HepG2 (cell line): Measurements from ENCODE around the gene TNRC18. TPM values are rescaled to one million over a fixed set of nuclear protein-coding genes. Genes with fewer than 3 reads are reported as not detected.

Source experiments
- ATRX ChIP-seq: sonication (generic); formaldehyde crosslinking; IDR thresholded peaks from 2 replicates; pipeline ENCODE4 v1.4.0; 2020; ENCODE audit warnings: missing genetic modification reagents, borderline replicate concordance
- HNF4A ChIP-seq: sonication (generic); formaldehyde crosslinking; IDR thresholded peaks from 2 replicates; pipeline ENCODE4 v1.4.0; 2020; ENCODE audit warnings: missing genetic modification reagents
- MED13 ChIP-seq: sonication (generic); formaldehyde crosslinking; IDR thresholded peaks from 2 replicates; pipeline ENCODE4 v1.5.0; 2020; ENCODE audit warnings: missing genetic modification reagents
- MEIS1 ChIP-seq: sonication (generic); formaldehyde crosslinking; IDR thresholded peaks from 2 replicates; pipeline ENCODE4 v1.9.0; 2021; ENCODE audit warnings: mild to moderate bottlenecking, missing genetic modification reagents, moderate library complexity, borderline replicate concordance
- NONO ChIP-seq, 2 experiments: fragments of 450-650 bp in 1 of 2; sonication (generic) in 1 of 2; formaldehyde crosslinking in 1 of 2; IDR thresholded peaks in 1 of 2; conservative IDR thresholded peaks in 1 of 2; 2 replicates each; pipeline versions ENCODE4 v1.6.1 to v1.8.0; 2017 to 2022; ENCODE audit warnings: mild to moderate bottlenecking in 1 of 2, missing genetic modification reagents in 1 of 2, moderate library complexity in 1 of 2
- NR2F2 ChIP-seq: IDR thresholded peaks from 2 replicates; pipeline ENCODE4 v1.6.1; 2012; ENCODE audit warnings: low read depth, inconsistent platforms, borderline replicate concordance
- XBP1 ChIP-seq: sonication (generic); formaldehyde crosslinking; IDR thresholded peaks from 2 replicates; pipeline ENCODE4 v1.5.0; 2020; ENCODE audit warnings: missing genetic modification reagents
- ZFP90 ChIP-seq: sonication (generic); formaldehyde crosslinking; IDR thresholded peaks from 2 replicates; pipeline ENCODE4 v1.8.0; 2022; ENCODE audit warnings: missing genetic modification reagents, mild to moderate bottlenecking, inconsistent platforms, borderline replicate concordance
- ZNF232 ChIP-seq: sonication (generic); formaldehyde crosslinking; IDR thresholded peaks from 2 replicates; pipeline ENCODE4 v1.4.0; 2020; ENCODE audit warnings: missing genetic modification reagents, borderline replicate concordance
- ZNF335 ChIP-seq: sonication (generic); formaldehyde crosslinking; IDR thresholded peaks from 2 replicates; pipeline ENCODE4 v1.4.0; 2020; ENCODE audit warnings: missing genetic modification reagents
- ZNF619 ChIP-seq: sonication (generic); formaldehyde crosslinking; IDR thresholded peaks from 2 replicates; pipeline ENCODE4 v1.4.0; 2020; ENCODE audit warnings: mild to moderate bottlenecking, missing genetic modification reagents
- ZNF792 ChIP-seq: IDR thresholded peaks from 2 replicates; pipeline ENCODE4 v1.6.1; 2016
- ZSCAN25 ChIP-seq: sonication (generic); formaldehyde crosslinking; IDR thresholded peaks from 2 replicates; pipeline ENCODE4 v1.8.0; 2022; ENCODE audit warnings: mild to moderate bottlenecking, missing genetic modification reagents
- polyA plus RNA-seq, 8 experiments: library from polyadenylated mRNA; depleted of rRNA in 3 of 8; stranded (reverse) in 7 of 8; unstranded in 1 of 8; fragments of >200 nt; fragmentation: Illumina TruSeq in 4 of 8; extraction: Trizol in 4 of 8; gene quantifications; 2 replicates each; pipeline versions ENCODE4 v1.2.1 to v1.2.3, GENCODE V29; 2011 to 2016; ENCODE audit warnings: low read depth in 4 of 8, missing spikeins in 1 of 8, mixed read lengths in 1 of 8; ENCODE audit not compliant: insufficient read depth in 1 of 8
- total RNA-seq, 5 experiments: library from RNA; depleted of rRNA; stranded (reverse); fragments of >200 nt; fragmentation: Illumina TruSeq; extraction: Trizol; gene quantifications; 2 replicates each; pipeline ENCODE4 v1.2.3, GENCODE V29; 2016; ENCODE audit warnings: low read depth in 1 of 5
- TF ChIP-seq, protein P1 (sequence below): sonication (generic); formaldehyde crosslinking; conservative IDR thresholded peaks from 2 replicates; pipeline ENCODE4 v1.5.0; 2020; ENCODE audit warnings: missing genetic modification reagents
- TF ChIP-seq, protein P2 (sequence below): sonication (generic); formaldehyde crosslinking; IDR thresholded peaks from 2 replicates; pipeline ENCODE4 v1.4.0; 2020; ENCODE audit warnings: missing genetic modification reagents, borderline replicate concordance
- TF ChIP-seq, protein P3 (sequence below): sonication (generic); formaldehyde crosslinking; IDR thresholded peaks from 2 replicates; pipeline ENCODE4 v1.5.1; 2020; ENCODE audit warnings: mild to moderate bottlenecking, missing genetic modification reagents, moderate library complexity
- TF ChIP-seq, protein P4 (sequence below): sonication (generic); formaldehyde crosslinking; conservative IDR thresholded peaks from 2 replicates; pipeline ENCODE4 v1.4.0; 2020; ENCODE audit warnings: missing genetic modification reagents
- TF ChIP-seq, protein P5 (sequence below), 2 experiments: sonication (generic) in 1 of 2; formaldehyde crosslinking in 1 of 2; IDR thresholded peaks; 2 replicates each; pipeline versions ENCODE4 v1.4.0 to v1.6.1; 2018 to 2020; ENCODE audit warnings: missing genetic modification reagents in 2 of 2, borderline replicate concordance in 1 of 2, low read depth in 1 of 2, mild to moderate bottlenecking in 1 of 2, missing biosample characterization in 1 of 2

Gene TNRC18
- total and polyA plus RNA-seq, 2 of the 13 experiments (the other 11 are each of a cell fraction or from before 2014, with no cell fraction given), result 11.7 to 17.4 TPM

- TF ChIP-seq, protein P1, sequence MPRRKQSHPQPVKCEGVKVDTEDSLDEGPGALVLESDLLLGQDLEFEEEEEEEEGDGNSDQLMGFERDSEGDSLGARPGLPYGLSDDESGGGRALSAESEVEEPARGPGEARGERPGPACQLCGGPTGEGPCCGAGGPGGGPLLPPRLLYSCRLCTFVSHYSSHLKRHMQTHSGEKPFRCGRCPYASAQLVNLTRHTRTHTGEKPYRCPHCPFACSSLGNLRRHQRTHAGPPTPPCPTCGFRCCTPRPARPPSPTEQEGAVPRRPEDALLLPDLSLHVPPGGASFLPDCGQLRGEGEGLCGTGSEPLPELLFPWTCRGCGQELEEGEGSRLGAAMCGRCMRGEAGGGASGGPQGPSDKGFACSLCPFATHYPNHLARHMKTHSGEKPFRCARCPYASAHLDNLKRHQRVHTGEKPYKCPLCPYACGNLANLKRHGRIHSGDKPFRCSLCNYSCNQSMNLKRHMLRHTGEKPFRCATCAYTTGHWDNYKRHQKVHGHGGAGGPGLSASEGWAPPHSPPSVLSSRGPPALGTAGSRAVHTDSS (CRISPR knock-in tag), result no peak
- TF ChIP-seq MED13 (no peak), NR2F2 (no peak), XBP1 (CRISPR knock-in tag) (no peak), ZNF335 (CRISPR knock-in tag) (no peak), MEIS1 (no peak), ZSCAN25 (CRISPR knock-in tag) (no peak), HNF4A (CRISPR knock-in tag) (no peak), NONO (IDR thresholded peaks at IDR 0.05) (no peak), NONO (CRISPR knock-in tag; conservative IDR thresholded peaks at IDR 0.05) (0 out of 2 replicates have a peak, but pooled peaks have one; percentile 24), ZNF232 (no peak), ZNF792 (no peak), ZFP90 (CRISPR knock-in tag) (no peak), ATRX (no peak), ZNF619 (CRISPR knock-in tag) (no peak)
- TF ChIP-seq, protein P2, sequence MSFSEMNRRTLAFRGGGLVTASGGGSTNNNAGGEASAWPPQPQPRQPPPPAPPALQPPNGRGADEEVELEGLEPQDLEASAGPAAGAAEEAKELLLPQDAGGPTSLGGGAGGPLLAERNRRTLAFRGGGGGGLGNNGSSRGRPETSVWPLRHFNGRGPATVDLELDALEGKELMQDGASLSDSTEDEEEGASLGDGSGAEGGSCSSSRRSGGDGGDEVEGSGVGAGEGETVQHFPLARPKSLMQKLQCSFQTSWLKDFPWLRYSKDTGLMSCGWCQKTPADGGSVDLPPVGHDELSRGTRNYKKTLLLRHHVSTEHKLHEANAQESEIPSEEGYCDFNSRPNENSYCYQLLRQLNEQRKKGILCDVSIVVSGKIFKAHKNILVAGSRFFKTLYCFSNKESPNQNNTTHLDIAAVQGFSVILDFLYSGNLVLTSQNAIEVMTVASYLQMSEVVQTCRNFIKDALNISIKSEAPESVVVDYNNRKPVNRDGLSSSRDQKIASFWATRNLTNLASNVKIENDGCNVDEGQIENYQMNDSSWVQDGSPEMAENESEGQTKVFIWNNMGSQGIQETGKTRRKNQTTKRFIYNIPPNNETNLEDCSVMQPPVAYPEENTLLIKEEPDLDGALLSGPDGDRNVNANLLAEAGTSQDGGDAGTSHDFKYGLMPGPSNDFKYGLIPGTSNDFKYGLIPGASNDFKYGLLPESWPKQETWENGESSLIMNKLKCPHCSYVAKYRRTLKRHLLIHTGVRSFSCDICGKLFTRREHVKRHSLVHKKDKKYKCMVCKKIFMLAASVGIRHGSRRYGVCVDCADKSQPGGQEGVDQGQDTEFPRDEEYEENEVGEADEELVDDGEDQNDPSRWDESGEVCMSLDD (CRISPR knock-in tag), result no peak
- TF ChIP-seq, protein P3, sequence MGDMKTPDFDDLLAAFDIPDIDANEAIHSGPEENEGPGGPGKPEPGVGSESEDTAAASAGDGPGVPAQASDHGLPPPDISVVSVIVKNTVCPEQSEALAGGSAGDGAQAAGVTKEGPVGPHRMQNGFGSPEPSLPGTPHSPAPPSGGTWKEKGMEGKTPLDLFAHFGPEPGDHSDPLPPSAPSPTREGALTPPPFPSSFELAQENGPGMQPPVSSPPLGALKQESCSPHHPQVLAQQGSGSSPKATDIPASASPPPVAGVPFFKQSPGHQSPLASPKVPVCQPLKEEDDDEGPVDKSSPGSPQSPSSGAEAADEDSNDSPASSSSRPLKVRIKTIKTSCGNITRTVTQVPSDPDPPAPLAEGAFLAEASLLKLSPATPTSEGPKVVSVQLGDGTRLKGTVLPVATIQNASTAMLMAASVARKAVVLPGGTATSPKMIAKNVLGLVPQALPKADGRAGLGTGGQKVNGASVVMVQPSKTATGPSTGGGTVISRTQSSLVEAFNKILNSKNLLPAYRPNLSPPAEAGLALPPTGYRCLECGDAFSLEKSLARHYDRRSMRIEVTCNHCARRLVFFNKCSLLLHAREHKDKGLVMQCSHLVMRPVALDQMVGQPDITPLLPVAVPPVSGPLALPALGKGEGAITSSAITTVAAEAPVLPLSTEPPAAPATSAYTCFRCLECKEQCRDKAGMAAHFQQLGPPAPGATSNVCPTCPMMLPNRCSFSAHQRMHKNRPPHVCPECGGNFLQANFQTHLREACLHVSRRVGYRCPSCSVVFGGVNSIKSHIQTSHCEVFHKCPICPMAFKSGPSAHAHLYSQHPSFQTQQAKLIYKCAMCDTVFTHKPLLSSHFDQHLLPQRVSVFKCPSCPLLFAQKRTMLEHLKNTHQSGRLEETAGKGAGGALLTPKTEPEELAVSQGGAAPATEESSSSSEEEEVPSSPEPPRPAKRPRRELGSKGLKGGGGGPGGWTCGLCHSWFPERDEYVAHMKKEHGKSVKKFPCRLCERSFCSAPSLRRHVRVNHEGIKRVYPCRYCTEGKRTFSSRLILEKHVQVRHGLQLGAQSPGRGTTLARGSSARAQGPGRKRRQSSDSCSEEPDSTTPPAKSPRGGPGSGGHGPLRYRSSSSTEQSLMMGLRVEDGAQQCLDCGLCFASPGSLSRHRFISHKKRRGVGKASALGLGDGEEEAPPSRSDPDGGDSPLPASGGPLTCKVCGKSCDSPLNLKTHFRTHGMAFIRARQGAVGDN, result peak; percentile 84
- TF ChIP-seq, protein P4, sequence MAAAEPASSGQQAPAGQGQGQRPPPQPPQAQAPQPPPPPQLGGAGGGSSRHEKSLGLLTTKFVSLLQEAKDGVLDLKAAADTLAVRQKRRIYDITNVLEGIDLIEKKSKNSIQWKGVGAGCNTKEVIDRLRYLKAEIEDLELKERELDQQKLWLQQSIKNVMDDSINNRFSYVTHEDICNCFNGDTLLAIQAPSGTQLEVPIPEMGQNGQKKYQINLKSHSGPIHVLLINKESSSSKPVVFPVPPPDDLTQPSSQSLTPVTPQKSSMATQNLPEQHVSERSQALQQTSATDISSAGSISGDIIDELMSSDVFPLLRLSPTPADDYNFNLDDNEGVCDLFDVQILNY (CRISPR knock-in tag), result no peak
- TF ChIP-seq, protein P5, sequence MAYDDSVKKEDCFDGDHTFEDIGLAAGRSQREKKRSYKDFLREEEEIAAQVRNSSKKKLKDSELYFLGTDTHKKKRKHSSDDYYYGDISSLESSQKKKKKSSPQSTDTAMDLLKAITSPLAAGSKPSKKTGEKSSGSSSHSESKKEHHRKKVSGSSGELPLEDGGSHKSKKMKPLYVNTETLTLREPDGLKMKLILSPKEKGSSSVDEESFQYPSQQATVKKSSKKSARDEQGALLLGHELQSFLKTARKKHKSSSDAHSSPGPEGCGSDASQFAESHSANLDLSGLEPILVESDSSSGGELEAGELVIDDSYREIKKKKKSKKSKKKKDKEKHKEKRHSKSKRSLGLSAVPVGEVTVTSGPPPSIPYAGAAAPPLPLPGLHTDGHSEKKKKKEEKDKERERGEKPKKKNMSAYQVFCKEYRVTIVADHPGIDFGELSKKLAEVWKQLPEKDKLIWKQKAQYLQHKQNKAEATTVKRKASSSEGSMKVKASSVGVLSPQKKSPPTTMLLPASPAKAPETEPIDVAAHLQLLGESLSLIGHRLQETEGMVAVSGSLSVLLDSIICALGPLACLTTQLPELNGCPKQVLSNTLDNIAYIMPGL (CRISPR knock-in tag; IDR thresholded peaks at IDR 0.05; ENCODE audit: borderline replicate concordance in 1 of 2, low read depth in 1 of 2), result peak in 1 of 2 experiments; percentile 31; a peak in 1 of 4 replicates
Observed at GRCh38 chr7:5396999-5397663, 26.5 kb downstream of the TNRC18 start (continued).
